OCI-LY7 (cell line): ENCODE results near the gene BNC1. TPM values are rescaled to one million over a fixed set of nuclear protein-coding genes. Genes with fewer than 3 reads are reported as not detected.

ENCODE experiments used
- BruUV-seq: library from RNA; stranded (reverse); fragments of 400-500 nt; replicated peaks from 2 replicates; lab custom pipeline; 2021; lab: Mats Ljungman, UMichigan
- CTCF ChIA-PET: fragments of 300-600 bp; sonication (Branson Sonifier 250); formaldehyde crosslinking; loops from one replicate; lab custom pipeline; 2022; ENCODE audit warnings: antibody characterized with exemption; ENCODE audit not compliant: unreplicated experiment; lab: Charles Lee
- POLR2A ChIA-PET: fragments of 300-600 bp; sonication (Branson Sonifier 250); formaldehyde crosslinking; loops from one replicate; lab custom pipeline; 2022; ENCODE audit warnings: antibody characterized with exemption; lab: Charles Lee
- DNase-seq: peaks from one replicate; pipeline ENCODE4 v3.0.0-alpha.2; 2015; ENCODE audit warnings: low spot score
- H2AFZ ChIP-seq: fragments of 200-600 bp; sonication (generic), shearing (Covaris generic); 2 replicates; pipeline ENCODE4 v1.6.1; 2014; ENCODE audit warnings: mild to moderate bottlenecking, antibody characterized with exemption, low read length, moderate library complexity
- H3K27ac ChIP-seq: fragments of 200-600 bp; sonication (generic); 2 replicates; pipeline ENCODE4 v1.5.1; 2014; ENCODE audit warnings: mixed run types, low read depth, mild to moderate bottlenecking, moderate library complexity, low read length, inconsistent platforms; ENCODE audit not compliant: poor library complexity, severe bottlenecking
- H3K36me3 ChIP-seq: fragments of 200-600 bp; sonication (generic); 2 replicates; pipeline ENCODE4 v1.6.1; 2014; ENCODE audit warnings: mild to moderate bottlenecking, antibody characterized with exemption, low read length, moderate library complexity, mixed read lengths; ENCODE audit not compliant: insufficient read depth
- H3K4me1 ChIP-seq: fragments of 200-600 bp; sonication (generic); 2 replicates; pipeline ENCODE4 v1.5.1; 2014; ENCODE audit warnings: mild to moderate bottlenecking, low read length; ENCODE audit not compliant: insufficient read depth, poor library complexity, severe bottlenecking
- H3K4me2 ChIP-seq: fragments of 200-600 bp; sonication (generic); 2 replicates; pipeline ENCODE4 v1.6.1; 2014; ENCODE audit warnings: mild to moderate bottlenecking, low read length
- H3K4me3 ChIP-seq: fragments of 200-600 bp; sonication (generic); 2 replicates; pipeline ENCODE4 v1.5.1; 2014; ENCODE audit warnings: mild to moderate bottlenecking, low read depth, low read length; ENCODE audit not compliant: poor library complexity, severe bottlenecking
- H3K79me2 ChIP-seq: fragments of 200-600 bp; sonication (generic); 2 replicates; pipeline ENCODE4 v1.6.1; 2016; ENCODE audit warnings: low read depth, mild to moderate bottlenecking, low read length, moderate library complexity, mixed read lengths; ENCODE audit not compliant: insufficient read depth
- H3K9me2 ChIP-seq: fragments of 200-600 bp; sonication (generic); 2 replicates; pipeline ENCODE4 v1.6.1; 2016; ENCODE audit warnings: mild to moderate bottlenecking, low read length, mixed read lengths; ENCODE audit not compliant: insufficient read depth
- H3K9me3 ChIP-seq: fragments of 200-600 bp; sonication (generic); 2 replicates; pipeline ENCODE4 v1.6.1; 2014; ENCODE audit warnings: mild to moderate bottlenecking, mixed run types, low read length, mixed read lengths
- H4K20me1 ChIP-seq: fragments of 200-600 bp; sonication (generic); 2 replicates; pipeline ENCODE4 v1.6.1; 2014; ENCODE audit warnings: mild to moderate bottlenecking, antibody characterized with exemption, low read length, moderate library complexity, mixed read lengths; ENCODE audit not compliant: insufficient read depth
- CTCF ChIP-seq: fragments of 200-600 bp; sonication (generic); conservative IDR thresholded peaks from 2 replicates; pipeline ENCODE4 v1.5.1; 2014; ENCODE audit warnings: mild to moderate bottlenecking, antibody characterized with exemption, low read length, moderate library complexity, mixed read lengths
- EZH2phosphoT487 ChIP-seq: fragments of 200-600 bp; sonication (generic); IDR thresholded peaks from 2 replicates; pipeline ENCODE4 v1.6.1; 2018; ENCODE audit warnings: low read depth, borderline replicate concordance, mild to moderate bottlenecking, mixed run types, antibody characterized with exemption, low read length, moderate library complexity, mixed read lengths
- intact Hi-C: fragments of 100-400 bp; cut with micrococcal nuclease; formaldehyde crosslinking; loops from one replicate; pipeline ENCODE4 v1.10.0; 2022; ENCODE audit not compliant: unreplicated experiment
- total RNA-seq, 2 experiments: library from RNA; depleted of rRNA in 1 of 2; stranded (reverse); fragments of >200 nt in 1 of 2; shearing (Covaris generic) in 1 of 2; gene quantifications; 2 replicates each; pipeline ENCODE4 v1.2.3, GENCODE V29; 2014 to 2022

Gene BNC1
- total RNA-seq, 2 experiments from 2014 or later, result not detected

GRCh38 chr15:83305704-83306291, 21.3 kb upstream of the BNC1 start:
- Histone ChIP-seq H3K27ac (no peak overlapping the region), H4K20me1 (no peaks in the 10 kb centered on the region), H3K4me2 (no peak overlapping the region), H3K36me3 (no peaks in the 10 kb centered on the region), H3K4me3 (no peak overlapping the region), H3K9me2 (no peaks in the 10 kb centered on the region), H3K9me3 (no peaks in the 10 kb centered on the region), H3K4me1 (no peaks in the 10 kb centered on the region), H3K79me2 (no peaks in the 10 kb centered on the region), H2AFZ (no peak overlapping the region)
- ChIA-PET CTCF (no interaction called here), POLR2A (no interaction called here)
- no TSS peak for BruUV-seq
- no peak for DNase-seq
- TF ChIP-seq EZH2phosphoT487 (no peak), CTCF (no peak)
- intact Hi-C loops, result loop anchor here (2.0 kb wide), 1 partner anchor 63 kb away; no protein-coding TSS in a partner anchor

- no peaks in the 10 kb centered on the region for H3K9me2 ChIP-seq
- TF ChIP-seq EZH2phosphoT487, result no peak
- TF ChIP-seq CTCF, result no peak
- DNase-seq, result no peak
- no peak overlapping the region for H3K4me3 ChIP-seq
- H3K36me3 ChIP-seq, result no peaks in the 10 kb centered on the region
- BruUV-seq, result no TSS peak
- no peak overlapping the region for H3K4me2 ChIP-seq
- intact Hi-C loops, result no loop called here
- ChIA-PET CTCF (no interaction called here), POLR2A (interaction anchor here (0.6 kb wide), 1 partner anchor 197 kb away, joined by 3 read pairs; no protein-coding TSS in a partner anchor)
- H3K4me1 ChIP-seq, result no peaks in the 10 kb centered on the region
- no peaks in the 10 kb centered on the region for H3K9me3 ChIP-seq
- H2AFZ ChIP-seq, result no peak overlapping the region
- H4K20me1 ChIP-seq, result no peaks in the 10 kb centered on the region
- H3K27ac ChIP-seq, result no peak overlapping the region
- no peaks in the 10 kb centered on the region for H3K79me2 ChIP-seq
Observed at GRCh38 chr15:83304861-83305703, 20.6 kb upstream of the BNC1 start.

- H3K4me3 ChIP-seq, result no peak overlapping the region
- H3K79me2 ChIP-seq, result no peaks in the 10 kb centered on the region
- no peaks in the 10 kb centered on the region for H3K9me2 ChIP-seq
- H3K27ac ChIP-seq, result no peak overlapping the region
- no peaks in the 10 kb centered on the region for H4K20me1 ChIP-seq
- TF ChIP-seq EZH2phosphoT487 (no peak), CTCF (no peak)
- H3K4me1 ChIP-seq, result no peaks in the 10 kb centered on the region
- no TSS peak for BruUV-seq
- H3K4me2 ChIP-seq, result no peak overlapping the region
- ChIA-PET CTCF (no interaction called here), POLR2A (interaction anchor here (0.5 kb wide), 1 partner anchor 1816 kb away, joined by 3 read pairs; no protein-coding TSS in a partner anchor)
- H3K36me3 ChIP-seq, result no peaks in the 10 kb centered on the region
- intact Hi-C loops, result no loop called here
- no peaks in the 10 kb centered on the region for H3K9me3 ChIP-seq
- H2AFZ ChIP-seq, result no peak overlapping the region
- DNase-seq, result no peak
Observed at GRCh38 chr15:83303535-83303934, 19.1 kb upstream of the BNC1 start.
